NCI-H524 treated with DMSO at 0.1 percent for 48 hours (cell line): ENCODE results near the gene LEAP2.
"Not testable (repeated sequence)": the region's sequence is repeated elsewhere in the genome, so short reads cannot be mapped to it uniquely, and the experiment has no call there.

Experiments used
- DNase-seq: peaks from one replicate; lab custom pipeline; 2025; lab: John Stamatoyannopoulos, UW

Gene LEAP2

GRCh38 chr5:132840896-132841295, 32.6 kb upstream of the LEAP2 start:
- DNase-seq: no peak

- no peak for DNase-seq
Measured at GRCh38 chr5:132841305-132841704, 32.2 kb upstream of the LEAP2 start.

- DNase-seq: no peak
Measured at GRCh38 chr5:132848270-132848669, 25.2 kb upstream of the LEAP2 start.

- no peak for DNase-seq
Measured at GRCh38 chr5:132849347-132849746, 24.1 kb upstream of the LEAP2 start.

GRCh38 chr5:132850066-132850465, 23.4 kb upstream of the LEAP2 start:
- no peak for DNase-seq

GRCh38 chr5:132853323-132853722, 20.1 kb upstream of the LEAP2 start:
- no peak for DNase-seq

- no peak for DNase-seq
Measured at GRCh38 chr5:132853790-132854189, 19.7 kb upstream of the LEAP2 start.

GRCh38 chr5:132854301-132854700, 19.2 kb upstream of the LEAP2 start:
- DNase-seq: no peak

GRCh38 chr5:132854992-132855391, 18.5 kb upstream of the LEAP2 start:
- not testable (repeated sequence) for DNase-seq

- no peak for DNase-seq
Measured at GRCh38 chr5:132856011-132856410, 17.5 kb upstream of the LEAP2 start.

GRCh38 chr5:132859889-132860437, 13.5 kb upstream of the LEAP2 start:
- no peak for DNase-seq

GRCh38 chr5:132860742-132861141, 12.7 kb upstream of the LEAP2 start:
- DNase-seq: no peak

GRCh38 chr5:132865668-132866341, 7.7 kb upstream of the LEAP2 start:
- no peak for DNase-seq

GRCh38 chr5:132866342-132867045, 7.0 kb upstream of the LEAP2 start, which contains the start of the genes GDF9 and UQCRQ:
TSS of gene GDF9 (minus strand) at chr5:132866469. CDS start at chr5:132864533, 1,936 bp downstream.
TSS of gene UQCRQ (plus strand) at chr5:132866642. CDS start at chr5:132866882, 240 bp downstream.
- peak; percentile 94 for DNase-seq

GRCh38 chr5:132867046-132867451, 6.4 kb upstream of the LEAP2 start:
- no peak for DNase-seq

GRCh38 chr5:132868754-132869153, 4.7 kb upstream of the LEAP2 start:
- DNase-seq: no peak

GRCh38 chr5:132870801-132871200, 2.7 kb upstream of the LEAP2 start:
- no peak for DNase-seq

- DNase-seq: no peak
Measured at GRCh38 chr5:132871459-132872284, 1.8 kb upstream of the LEAP2 start.

- DNase-seq: no peak
Measured at GRCh38 chr5:132872788-132873118, 715 bp upstream of the LEAP2 start.

- DNase-seq: no peak
Measured at GRCh38 chr5:132873930-132874271, 433 bp downstream of the LEAP2 start.

- DNase-seq: no peak
Measured at GRCh38 chr5:132876020-132876759, 2.7 kb downstream of the LEAP2 start.

GRCh38 chr5:132877466-132877865, 4.0 kb downstream of the LEAP2 start:
- no peak for DNase-seq
